B cell (primary cell): ENCODE results near the gene CCDC126. TPM values are rescaled to one million over a fixed set of nuclear protein-coding genes. Genes with fewer than 3 reads are reported as not detected.

Source experiments
- ATAC-seq: fragments of 200-7000 bp; cut with Tn5 transposase; one replicate; pipeline ENCODE4 v1.10.0; 2021; ENCODE audit warnings: low read depth, mild to moderate bottlenecking, moderate number of reproducible peaks, moderate library complexity
- CTCF ChIA-PET: fragments of 350-600 bp; sonication (Branson Sonifier 250); formaldehyde crosslinking; loops from one replicate; lab custom pipeline; 2021; ENCODE audit warnings: antibody characterized with exemption, inconsistent platforms; lab: Charles Lee
- POLR2A ChIA-PET: fragments of 350-600 bp; sonication (Branson Sonifier 250); formaldehyde crosslinking; loops from one replicate; lab custom pipeline; 2021; ENCODE audit warnings: antibody characterized with exemption; lab: Charles Lee
- DNase-seq: peaks from one replicate; pipeline ENCODE4 v3.0.0; 2013
- H2AFZ ChIP-seq: 2 replicates; pipeline ENCODE4 v1.6.1; 2012; ENCODE audit warnings: mild to moderate bottlenecking, low read depth, low read length; ENCODE audit not compliant: insufficient read depth, poor library complexity, severe bottlenecking
- H3K27ac ChIP-seq, 2 donors: 1 replicate in 1 of 2; 2 replicates in 1 of 2; pipeline ENCODE4 v1.5.1; 2012 to 2013; ENCODE audit warnings: low read length in 2 of 2, mild to moderate bottlenecking in 2 of 2, moderate library complexity in 1 of 2
- H3K27me3 ChIP-seq, 4 experiments: fragments of 200-600 bp in 1 of 4; sonication (generic) in 1 of 4; replicated peaks in 1 of 4; 1 replicate in 2 of 4; 2 replicates in 2 of 4; pipeline versions ENCODE4 v1.6.1 to v1.7.0; 2013 to 2016; ENCODE audit warnings: low read length in 3 of 4, mild to moderate bottlenecking in 2 of 4, mixed read lengths in 1 of 4, moderate library complexity in 1 of 4; ENCODE audit not compliant: insufficient read depth in 4 of 4, control insufficient read depth in 3 of 4; ENCODE audit errors: control extremely low read depth in 1 of 4
- H3K36me3 ChIP-seq, 2 experiments: replicated peaks in 1 of 2; 1 replicate in 1 of 2; 2 replicates in 1 of 2; pipeline versions ENCODE4 v1.6.1 to v1.7.1; 2013; ENCODE audit warnings: low read length in 1 of 2; ENCODE audit not compliant: insufficient read depth in 2 of 2, control insufficient read depth in 1 of 2; ENCODE audit errors: control extremely low read depth in 1 of 2, extremely low read depth in 1 of 2
- H3K4me1 ChIP-seq, 2 donors: fragments of 200-600 bp in 1 of 2; sonication (generic) in 1 of 2; 1 replicate in 1 of 2; 2 replicates in 1 of 2; pipeline versions ENCODE4 v1.5.1 to v1.6.1; 2013 to 2017; ENCODE audit warnings: low read length in 2 of 2; ENCODE audit not compliant: control insufficient read depth in 2 of 2, insufficient read depth in 2 of 2
- H3K4me2 ChIP-seq: replicated peaks from 2 replicates; pipeline ENCODE3; 2012; ENCODE audit warnings: mild to moderate bottlenecking, low read depth, low read length; ENCODE audit not compliant: poor library complexity, severe bottlenecking
- H3K4me3 ChIP-seq, 5 experiments: fragments of 200-600 bp in 1 of 5; sonication (generic) in 1 of 5; 1 replicate in 3 of 5; 2 replicates in 2 of 5; pipeline versions ENCODE4 v1.5.1 to v1.7.0; 2011 to 2016; ENCODE audit warnings: low read length in 4 of 5, mild to moderate bottlenecking in 4 of 5, low read depth in 2 of 5, control low read depth in 1 of 5, moderate library complexity in 1 of 5; ENCODE audit not compliant: insufficient read depth in 1 of 5; ENCODE audit errors: control extremely low read depth in 1 of 5, extremely low read depth in 1 of 5
- H3K79me2 ChIP-seq: fragments of 200-600 bp; sonication (generic); one replicate; pipeline ENCODE4 v1.6.0; 2016; ENCODE audit warnings: low read length; ENCODE audit not compliant: control insufficient read depth, insufficient read depth
- H3K9ac ChIP-seq: fragments of 200-600 bp; sonication (generic); 2 replicates; pipeline ENCODE4 v1.6.1; 2017; ENCODE audit warnings: mild to moderate bottlenecking, low read length, moderate library complexity
- H3K9me3 ChIP-seq, 3 donors: one replicate each; pipeline versions ENCODE4 v1.6.1 to v1.7.1; 2013; ENCODE audit warnings: low read length in 2 of 3; ENCODE audit not compliant: control insufficient read depth in 2 of 3, insufficient read depth in 1 of 3; ENCODE audit errors: control extremely low read depth in 1 of 3
- H4K20me1 ChIP-seq: 2 replicates; pipeline ENCODE4 v1.6.0; 2012; ENCODE audit warnings: mild to moderate bottlenecking, low read length; ENCODE audit not compliant: insufficient read depth, control insufficient read depth, poor library complexity, severe bottlenecking
- H3K27ac Mint-ChIP-seq: one replicate; pipeline ENCODE4 v1.8.0; 2021; ENCODE audit warnings: mixed read lengths
- H3K27me3 Mint-ChIP-seq: one replicate; pipeline ENCODE4 v1.8.0; 2021; ENCODE audit warnings: mixed read lengths
- H3K4me1 Mint-ChIP-seq: one replicate; pipeline ENCODE4 v1.8.0; 2021; ENCODE audit warnings: mixed read lengths
- H3K4me3 Mint-ChIP-seq: one replicate; pipeline ENCODE4 v1.8.0; 2021; ENCODE audit warnings: mixed read lengths
- H3K9me3 Mint-ChIP-seq: one replicate; pipeline ENCODE4 v1.8.0; 2022; ENCODE audit warnings: mixed read lengths; ENCODE audit not compliant: insufficient read depth
- CTCF ChIP-seq: fragments of 200-600 bp; IDR thresholded peaks from one replicate; pipeline ENCODE4 v1.8.0; 2022; ENCODE audit warnings: antibody characterized with exemption, mild to moderate bottlenecking
- EZH2 ChIP-seq: IDR thresholded peaks from 2 replicates; pipeline ENCODE4 v1.6.1; 2012; ENCODE audit warnings: borderline replicate concordance, low read depth, mild to moderate bottlenecking, moderate library complexity, low read length; ENCODE audit not compliant: insufficient read depth, poor library complexity, severe bottlenecking
- WGBS: methylation state at CpG from one replicate; pipeline ENCODE4 v1.1.5; 2013; ENCODE audit warnings: missing lambda C conversion rate; ENCODE audit not compliant: insufficient coverage; 5-methylcytosine and 5-hydroxymethylcytosine counted together
- intact Hi-C: fragments of 100-400 bp; cut with micrococcal nuclease; formaldehyde crosslinking; loops from one replicate; pipeline ENCODE4 v1.10.0; 2022
- polyA plus RNA-seq: library from polyadenylated mRNA; depleted of rRNA; stranded (reverse); fragments of >200 nt; gene quantifications from 2 replicates; pipeline ENCODE4 v1.2.3, GENCODE V29; 2012
- total RNA-seq, 2 donors: library from RNA; stranded (reverse); fragments of 120-200 nt in 1 of 2; gene quantifications; 1 replicate in 1 of 2; 2 replicates in 1 of 2; pipeline versions ENCODE4 v1.2.3 to v1.2.4, GENCODE V29; 2013 to 2022

Gene CCDC126
- total and polyA plus RNA-seq, 2 donors (not counting 1 experiment from before 2014, with no cell fraction given), result 3.1 to 18.0 TPM

- Mint-ChIP-seq H3K9me3 (peaks cover 12% of the 10 kb centered on the region), H3K27me3 (no peaks in the 10 kb centered on the region), H3K4me3 (no peak overlapping the region), H3K27ac (no peak overlapping the region), H3K4me1 (no peaks in the 10 kb centered on the region)
- H4K20me1 ChIP-seq, result no peaks in the 10 kb centered on the region
- TF ChIP-seq EZH2, result no peak
- no peak for TF ChIP-seq CTCF
- DNase-seq (no peak), ATAC-seq (no peak)
- H3K4me3 ChIP-seq, result no peak overlapping the region
- no peak overlapping the region for H2AFZ ChIP-seq
- peaks cover 0 to 14% of the 10 kb centered on the region in 2 experiments for H3K36me3 ChIP-seq
- intact Hi-C loops, result no loop called here
- CTCF ChIA-PET, result interaction anchor here (1.6 kb wide), 1 partner anchor 11 kb away, joined by 3 read pairs; no protein-coding TSS in a partner anchor
- H3K9ac ChIP-seq, result no peak overlapping the region
- H3K4me2 ChIP-seq, result no peak overlapping the region
- H3K27ac ChIP-seq, result no peak overlapping the region
- H3K79me2 ChIP-seq, result peaks cover 8% of the 10 kb centered on the region
- no peaks in the 10 kb centered on the region for H3K4me1 ChIP-seq
- POLR2A ChIA-PET, result no interaction called here
- H3K27me3 ChIP-seq, result no peaks in the 10 kb centered on the region
- H3K9me3 ChIP-seq, result peaks cover 0 to 22% (median 15%) of the 10 kb centered on the region in 3 donors
- WGBS, result 100% methylated on average over 3 of the region's 4 CpGs
Observed at GRCh38 chr7:23619141-23619540, 22.0 kb downstream of the CCDC126 start.

GRCh38 chr7:23622506-23622925 lies 25.3 kb downstream of the CCDC126 start:
- no peak for ATAC-seq
- DNase-seq, result no peak
- Mint-ChIP-seq H3K9me3 (peaks cover 6% of the 10 kb centered on the region), H3K4me1 (no peaks in the 10 kb centered on the region), H3K27ac (no peak overlapping the region), H3K27me3 (no peaks in the 10 kb centered on the region), H3K4me3 (no peak overlapping the region)
- no peaks in the 10 kb centered on the region for H3K27me3 ChIP-seq
- TF ChIP-seq CTCF (no peak), EZH2 (no peak)
- no peak overlapping the region for H3K4me2 ChIP-seq
- CTCF ChIA-PET, result interaction anchor here (0.7 kb wide), 1 partner anchor 76 kb away, joined by 3 read pairs; no protein-coding TSS in a partner anchor
- peaks cover 0 to 11% (median 8%) of the 10 kb centered on the region in 3 donors for H3K9me3 ChIP-seq
- POLR2A ChIA-PET, result no interaction called here
- peaks cover 12% of the 10 kb centered on the region for H3K79me2 ChIP-seq
- H3K4me3 ChIP-seq, result no peak overlapping the region
- H3K36me3 ChIP-seq, result peaks cover 0 to 8% of the 10 kb centered on the region in 2 experiments
- no peaks in the 10 kb centered on the region for H4K20me1 ChIP-seq
- H2AFZ ChIP-seq, result no peak overlapping the region
- WGBS, result no CpG with 5 or more reads among the region's 2 CpGs
- no peak overlapping the region for H3K9ac ChIP-seq
- H3K27ac ChIP-seq, result no peak overlapping the region
- no peaks in the 10 kb centered on the region for H3K4me1 ChIP-seq
- intact Hi-C loops, result no loop called here
